Parathyroid adenoma (tissue), 2 donors: ENCODE data around the gene LAMA3.
A peak's percentile ranks its signal among the peaks of the same experiment; 100 is the strongest.

Experiments used
- H2AFZ ChIP-seq: fragments of 300-600 bp; sonication (generic); one replicate; pipeline ENCODE4 v1.7.0; 2017; ENCODE audit warnings: antibody characterized with exemption, mild to moderate bottlenecking
- H3K27ac ChIP-seq: fragments of 300-600 bp; sonication (generic); one replicate; pipeline ENCODE4 v1.7.0; 2017
- H3K27me3 ChIP-seq: fragments of 300-600 bp; sonication (generic); one replicate; pipeline ENCODE4 v1.7.0; 2017; ENCODE audit warnings: low read length; ENCODE audit not compliant: control insufficient read depth, insufficient read depth
- H3K36me3 ChIP-seq: fragments of 300-600 bp; sonication (generic); one replicate; pipeline ENCODE4 v1.7.0; 2017; ENCODE audit warnings: low read length; ENCODE audit not compliant: control insufficient read depth, insufficient read depth
- H3K4me1 ChIP-seq: fragments of 300-600 bp; sonication (generic); one replicate; pipeline ENCODE4 v1.7.0; 2017; ENCODE audit warnings: control low read depth
- H3K4me2 ChIP-seq: fragments of 300-600 bp; sonication (generic); one replicate; pipeline ENCODE4 v1.7.0; 2017; ENCODE audit warnings: low read length
- H3K4me3 ChIP-seq: fragments of 300-600 bp; sonication (generic); one replicate; pipeline ENCODE4 v1.7.0; 2017; ENCODE audit warnings: low read depth, low read length
- H3K79me2 ChIP-seq: fragments of 300-600 bp; sonication (generic); one replicate; pipeline ENCODE4 v1.7.0; 2017; ENCODE audit warnings: control low read depth
- H3K9ac ChIP-seq: fragments of 300-600 bp; sonication (generic); one replicate; pipeline ENCODE4 v1.7.0; 2017; ENCODE audit warnings: mild to moderate bottlenecking
- H3K9me3 ChIP-seq: fragments of 300-600 bp; sonication (generic); one replicate; pipeline ENCODE4 v1.7.0; 2017; ENCODE audit warnings: low read length; ENCODE audit not compliant: control insufficient read depth
- TF ChIP-seq, protein P1 (sequence below): fragments of 300-600 bp; sonication (generic); IDR thresholded peaks from one replicate; pipeline ENCODE4 v1.7.0; 2017; ENCODE audit warnings: antibody characterized with exemption, mild to moderate bottlenecking
- donor health status: primary hyperparathyroidism.

Gene LAMA3

GRCh38 chr18:23668731-23669130 lies 20.5 kb upstream of the LAMA3 start:
- no peak overlapping the region for H3K4me2 ChIP-seq
- no peak overlapping the region for H3K27ac ChIP-seq
- no peaks in the 10 kb centered on the region for H3K27me3 ChIP-seq
- no peaks in the 10 kb centered on the region for H3K79me2 ChIP-seq
- H3K4me1 ChIP-seq: no peaks in the 10 kb centered on the region
- H2AFZ ChIP-seq: peak overlapping the region; percentile 72
- H3K9ac ChIP-seq: no peak overlapping the region
- H3K36me3 ChIP-seq: no peaks in the 10 kb centered on the region
- H3K4me3 ChIP-seq: no peak overlapping the region
- TF ChIP-seq, protein P1, sequence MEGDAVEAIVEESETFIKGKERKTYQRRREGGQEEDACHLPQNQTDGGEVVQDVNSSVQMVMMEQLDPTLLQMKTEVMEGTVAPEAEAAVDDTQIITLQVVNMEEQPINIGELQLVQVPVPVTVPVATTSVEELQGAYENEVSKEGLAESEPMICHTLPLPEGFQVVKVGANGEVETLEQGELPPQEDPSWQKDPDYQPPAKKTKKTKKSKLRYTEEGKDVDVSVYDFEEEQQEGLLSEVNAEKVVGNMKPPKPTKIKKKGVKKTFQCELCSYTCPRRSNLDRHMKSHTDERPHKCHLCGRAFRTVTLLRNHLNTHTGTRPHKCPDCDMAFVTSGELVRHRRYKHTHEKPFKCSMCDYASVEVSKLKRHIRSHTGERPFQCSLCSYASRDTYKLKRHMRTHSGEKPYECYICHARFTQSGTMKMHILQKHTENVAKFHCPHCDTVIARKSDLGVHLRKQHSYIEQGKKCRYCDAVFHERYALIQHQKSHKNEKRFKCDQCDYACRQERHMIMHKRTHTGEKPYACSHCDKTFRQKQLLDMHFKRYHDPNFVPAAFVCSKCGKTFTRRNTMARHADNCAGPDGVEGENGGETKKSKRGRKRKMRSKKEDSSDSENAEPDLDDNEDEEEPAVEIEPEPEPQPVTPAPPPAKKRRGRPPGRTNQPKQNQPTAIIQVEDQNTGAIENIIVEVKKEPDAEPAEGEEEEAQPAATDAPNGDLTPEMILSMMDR: no peak
- no peaks in the 10 kb centered on the region for H3K9me3 ChIP-seq

- Histone ChIP-seq H3K27me3 (no peaks in the 10 kb centered on the region), H3K4me1 (no peaks in the 10 kb centered on the region), H3K9me3 (no peaks in the 10 kb centered on the region), H3K9ac (no peak overlapping the region), H3K27ac (no peak overlapping the region), H2AFZ (no peak overlapping the region), H3K79me2 (no peaks in the 10 kb centered on the region), H3K4me3 (no peak overlapping the region), H3K36me3 (no peaks in the 10 kb centered on the region), H3K4me2 (no peak overlapping the region)
- TF ChIP-seq, protein P1: no peak
Observed at GRCh38 chr18:23669202-23669766, 20.0 kb upstream of the LAMA3 start.

GRCh38 chr18:23669804-23670405 lies 19.3 kb upstream of the LAMA3 start:
- H3K9ac ChIP-seq: no peak overlapping the region
- no peak overlapping the region for H2AFZ ChIP-seq
- no peaks in the 10 kb centered on the region for H3K79me2 ChIP-seq
- no peak overlapping the region for H3K4me3 ChIP-seq
- H3K9me3 ChIP-seq: no peaks in the 10 kb centered on the region
- TF ChIP-seq, protein P1: no peak
- no peaks in the 10 kb centered on the region for H3K36me3 ChIP-seq
- no peak overlapping the region for H3K27ac ChIP-seq
- no peaks in the 10 kb centered on the region for H3K27me3 ChIP-seq
- no peaks in the 10 kb centered on the region for H3K4me1 ChIP-seq
- H3K4me2 ChIP-seq: no peak overlapping the region

GRCh38 chr18:23671564-23671963 lies 17.7 kb upstream of the LAMA3 start:
- Histone ChIP-seq H3K4me3 (no peak overlapping the region), H2AFZ (no peak overlapping the region), H3K9ac (no peak overlapping the region), H3K27me3 (no peaks in the 10 kb centered on the region), H3K9me3 (no peaks in the 10 kb centered on the region), H3K27ac (no peak overlapping the region), H3K4me1 (no peaks in the 10 kb centered on the region), H3K4me2 (no peak overlapping the region), H3K79me2 (no peaks in the 10 kb centered on the region), H3K36me3 (no peaks in the 10 kb centered on the region)
- TF ChIP-seq, protein P1: no peak

DNA sequence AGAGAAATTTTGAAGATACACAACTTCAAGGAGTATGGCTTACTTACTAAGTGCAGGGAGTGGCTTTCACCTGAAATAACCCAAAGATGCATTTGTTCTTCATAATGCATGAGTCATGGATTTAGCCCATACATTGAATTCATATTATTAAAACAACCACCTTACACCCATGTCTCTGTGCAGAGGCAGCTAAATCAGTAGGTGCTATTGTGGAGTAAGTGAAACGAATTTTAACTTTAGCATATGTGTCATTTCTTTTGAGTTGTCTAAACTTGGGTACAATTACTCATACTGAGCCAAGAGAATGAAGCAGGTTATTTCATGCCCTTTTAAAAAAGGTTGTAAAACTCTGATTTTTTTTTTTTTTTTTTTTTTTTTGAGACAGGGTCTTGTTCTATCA lies 15.5 kb upstream of the LAMA3 start:
- Histone ChIP-seq H3K36me3 (no peaks in the 10 kb centered on the region), H3K9ac (no peak overlapping the region), H2AFZ (no peak overlapping the region), H3K9me3 (no peaks in the 10 kb centered on the region), H3K4me1 (no peaks in the 10 kb centered on the region), H3K79me2 (no peaks in the 10 kb centered on the region), H3K4me2 (no peak overlapping the region), H3K27ac (no peak overlapping the region), H3K4me3 (no peak overlapping the region), H3K27me3 (no peaks in the 10 kb centered on the region)
- TF ChIP-seq, protein P1: no peak
